Chondrocyte (in vitro differentiated cells): Measurements from ENCODE around the gene UQCC2. TPM values are rescaled to one million over a fixed set of nuclear protein-coding genes. Genes with fewer than 3 reads are reported as not detected.

Experiments used
- DNase-seq: peaks from one replicate; pipeline ENCODE4 v3.0.0; 2021; ENCODE audit warnings: mixed read lengths, low spot score
- H3K27ac Mint-ChIP-seq: one replicate; pipeline ENCODE4 v1.8.0; 2021; ENCODE audit warnings: mild to moderate bottlenecking, moderate library complexity, mixed read lengths; ENCODE audit not compliant: unreplicated experiment
- H3K27me3 Mint-ChIP-seq: 2 replicates; pipeline ENCODE4 v1.8.0; 2021; ENCODE audit warnings: low read depth, mixed read lengths
- H3K36me3 Mint-ChIP-seq: 2 replicates; pipeline ENCODE4 v1.8.0; 2021; ENCODE audit warnings: low read depth, mixed read lengths
- H3K4me1 Mint-ChIP-seq: 2 replicates; pipeline ENCODE4 v1.8.0; 2021; ENCODE audit warnings: low read depth, mild to moderate bottlenecking, mixed read lengths
- H3K4me3 Mint-ChIP-seq: one replicate; pipeline ENCODE4 v1.8.0; 2021; ENCODE audit warnings: mild to moderate bottlenecking, moderate library complexity, mixed read lengths; ENCODE audit not compliant: unreplicated experiment
- H3K9me3 Mint-ChIP-seq: 2 replicates; pipeline ENCODE4 v1.8.0; 2021; ENCODE audit warnings: low read depth, mixed read lengths
- CTCF ChIP-seq: fragments of 200-600 bp; sonication (generic); IDR thresholded peaks from 2 replicates; pipeline ENCODE4 v1.5.0; 2021; ENCODE audit warnings: antibody characterized with exemption, mild to moderate bottlenecking, moderate library complexity
- total RNA-seq: library from RNA; stranded (reverse); gene quantifications from 3 replicates; pipeline ENCODE4 v1.2.1, GENCODE V29; 2021

Gene UQCC2
- total RNA-seq, 1 donor from 2014 or later, result 64.5 TPM

GRCh38 chr6:33677689-33678088 is 33.8 kb downstream of the UQCC2 start:
- no peak overlapping the region for H3K4me3 Mint-ChIP-seq
- H3K4me1 Mint-ChIP-seq, result peaks cover 58% of the 10 kb centered on the region
- no peaks in the 10 kb centered on the region for H3K9me3 Mint-ChIP-seq
- peaks cover 6% of the 10 kb centered on the region for H3K36me3 Mint-ChIP-seq
- no peak for DNase-seq
- no peak for TF ChIP-seq CTCF
- H3K27ac Mint-ChIP-seq, result peak overlapping the region; percentile 82
- H3K27me3 Mint-ChIP-seq, result no peaks in the 10 kb centered on the region

- H3K27ac Mint-ChIP-seq, result peak overlapping the region; percentile 88
- H3K36me3 Mint-ChIP-seq, result peaks cover 6% of the 10 kb centered on the region
- no peaks in the 10 kb centered on the region for H3K9me3 Mint-ChIP-seq
- no peak for DNase-seq
- no peaks in the 10 kb centered on the region for H3K27me3 Mint-ChIP-seq
- no peak overlapping the region for H3K4me3 Mint-ChIP-seq
- TF ChIP-seq CTCF, result no peak
- peaks cover 63% of the 10 kb centered on the region for H3K4me1 Mint-ChIP-seq
These were observed 34.3 kb downstream of the UQCC2 start for GRCh38 chr6:33677143-33677660.

- Mint-ChIP-seq H3K27me3 (no peaks in the 10 kb centered on the region), H3K4me3 (no peak overlapping the region), H3K9me3 (no peaks in the 10 kb centered on the region), H3K36me3 (peaks cover 6% of the 10 kb centered on the region), H3K27ac (peak overlapping the region; percentile 88), H3K4me1 (peaks cover 69% of the 10 kb centered on the region)
- DNase-seq, result no peak
- no peak for TF ChIP-seq CTCF
These were observed 34.9 kb downstream of the UQCC2 start for GRCh38 chr6:33676416-33677142.

- peak overlapping the region; percentile 88 for H3K27ac Mint-ChIP-seq
These were observed 35.5 kb downstream of the UQCC2 start for GRCh38 chr6:33675968-33676367.

GRCh38 chr6:33673851-33674250 is 37.6 kb downstream of the UQCC2 start:
- H3K36me3 Mint-ChIP-seq, result peaks cover 4% of the 10 kb centered on the region
- H3K4me1 Mint-ChIP-seq, result peaks cover 72% of the 10 kb centered on the region
- no peak for DNase-seq
- no peaks in the 10 kb centered on the region for H3K9me3 Mint-ChIP-seq
- no peak for TF ChIP-seq CTCF
- H3K4me3 Mint-ChIP-seq, result no peak overlapping the region
- no peaks in the 10 kb centered on the region for H3K27me3 Mint-ChIP-seq
- peak overlapping the region; percentile 89 for H3K27ac Mint-ChIP-seq

More at GRCh38 chr6:33675968-33676367, 35.5 kb downstream of the UQCC2 start:
- Mint-ChIP-seq H3K27me3 (no peaks in the 10 kb centered on the region), H3K36me3 (peaks cover 6% of the 10 kb centered on the region), H3K4me1 (peaks cover 73% of the 10 kb centered on the region), H3K4me3 (no peak overlapping the region), H3K9me3 (no peaks in the 10 kb centered on the region)
- no peak for TF ChIP-seq CTCF
- no peak for DNase-seq
